Measurements from ENCODE around the gene OPN1SW. TPM values are rescaled to one million over a fixed set of nuclear protein-coding genes. Genes with fewer than 3 reads are reported as not detected.
A peak's percentile ranks its signal among the peaks of the same experiment; 100 is the strongest.

Gene OPN1SW
- total RNA-seq, 1 donor = not detected

DNA sequence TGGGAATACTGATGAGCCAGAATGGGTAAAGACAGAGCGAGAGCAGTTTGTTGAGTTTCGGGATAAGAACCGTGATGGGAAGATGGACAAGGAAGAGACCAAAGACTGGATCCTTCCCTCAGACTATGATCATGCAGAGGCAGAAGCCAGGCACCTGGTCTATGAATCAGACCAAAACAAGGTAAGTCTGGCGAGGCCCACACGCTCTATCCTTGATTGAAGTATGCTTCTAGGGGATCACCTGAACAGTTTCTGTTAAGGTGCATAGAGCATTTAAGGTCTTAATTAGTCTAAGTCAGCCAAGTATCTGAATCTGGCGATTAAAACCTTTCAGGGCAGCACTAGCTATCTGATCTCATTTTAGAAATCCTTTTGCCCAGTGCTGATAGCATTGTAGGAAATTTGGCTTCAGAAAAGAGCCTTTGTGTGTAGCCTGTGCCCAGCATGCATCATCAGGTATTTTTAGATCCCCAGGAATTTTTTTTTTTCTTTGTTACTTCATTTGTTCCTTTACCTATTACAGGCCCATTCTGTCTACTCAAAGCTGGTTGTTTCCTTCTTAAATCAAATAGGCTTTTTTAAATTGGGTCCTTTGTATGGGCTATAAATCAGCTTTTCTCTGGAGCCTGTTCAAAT, 8.0 kb downstream of the OPN1SW start:
- DNase-seq (ENCODE audit: low read depth in 2 of 3, low spot score in 2 of 3) = no peak

DNA sequence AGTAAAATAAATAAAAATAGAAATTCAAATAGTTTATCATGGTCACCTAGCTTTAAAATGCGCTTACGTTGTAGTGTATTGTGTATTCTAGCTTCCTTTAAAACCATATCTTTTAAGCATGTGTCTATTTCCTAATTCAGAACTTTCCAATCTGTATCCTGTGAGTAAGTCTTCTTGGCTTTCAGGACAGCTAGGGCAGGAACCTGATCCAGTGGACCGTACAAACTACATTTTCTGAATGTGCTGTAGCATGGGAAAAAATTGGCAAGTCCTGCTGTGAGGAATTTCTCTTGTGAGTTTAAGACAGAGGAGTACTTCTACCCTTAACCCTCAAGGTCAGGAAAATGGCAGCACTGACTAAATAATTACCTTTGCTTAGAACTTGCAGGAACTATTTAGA, 12.1 kb downstream of the OPN1SW start:
- no peak for DNase-seq (ENCODE audit: low read depth in 2 of 3, low spot score in 2 of 3)

- no peak for DNase-seq (ENCODE audit: low read depth in 2 of 3, low spot score in 2 of 3)
Observed at GRCh38 chr7:128759242-128759641, 16.4 kb downstream of the OPN1SW start.

DNA sequence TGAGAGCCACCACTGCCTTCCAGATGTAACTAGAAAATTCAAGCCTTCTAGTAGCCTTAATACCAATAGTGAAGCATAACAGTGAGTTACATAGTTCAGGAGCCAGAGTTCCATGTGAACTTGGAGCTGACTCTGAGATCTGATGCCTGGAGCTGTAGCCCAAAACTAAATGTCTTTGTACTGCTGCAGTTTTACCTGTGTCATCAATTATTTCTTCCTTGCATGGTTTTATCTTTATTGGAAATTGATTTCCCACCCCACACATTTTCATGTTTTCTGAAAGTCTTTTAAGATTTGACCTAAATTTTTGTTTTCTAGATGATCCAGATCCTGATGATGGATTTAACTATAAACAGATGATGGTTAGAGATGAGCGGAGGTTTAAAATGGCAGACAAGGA, 17.0 kb downstream of the OPN1SW start:
- no peak for DNase-seq (ENCODE audit: low read depth in 2 of 3, low spot score in 2 of 3)

GRCh38 chr7:128757203-128757602, 18.4 kb downstream of the OPN1SW start:
- DNase-seq (ENCODE audit: low read depth in 2 of 3, low spot score in 2 of 3) = no peak

DNA sequence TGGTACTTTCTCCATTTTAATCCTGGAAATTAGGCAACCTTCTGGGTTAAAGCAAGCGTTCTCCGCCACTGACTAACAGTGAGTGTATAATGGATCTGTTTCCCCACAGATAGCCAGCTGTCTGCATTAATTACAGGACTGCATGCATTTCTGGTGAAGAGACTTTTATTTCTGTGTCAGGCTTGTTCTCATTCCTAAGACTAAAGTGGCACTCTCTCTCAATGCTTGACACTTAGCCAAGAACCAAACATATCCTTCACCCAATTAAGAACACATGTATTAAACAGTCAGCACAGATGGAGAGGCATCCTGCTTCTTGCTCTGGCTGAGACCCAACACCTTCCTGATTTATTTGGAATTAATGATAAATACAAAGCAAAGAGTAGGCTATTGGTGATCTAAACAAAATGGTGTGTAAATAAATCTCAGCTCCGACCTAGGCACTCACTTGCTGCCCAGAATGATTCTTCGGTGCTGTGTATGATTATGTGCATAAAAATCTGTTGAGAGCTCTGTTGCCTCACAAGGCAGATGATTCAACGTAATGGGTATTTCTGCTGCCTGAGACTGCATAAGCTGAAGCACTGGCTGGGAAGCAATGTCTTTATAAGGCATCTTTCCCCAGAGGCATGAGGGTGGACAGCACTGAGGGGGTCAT, 19.6 kb downstream of the OPN1SW start:
- DNase-seq (ENCODE audit: low read depth in 2 of 3, low spot score in 2 of 3) = no peak

- no peak for DNase-seq (ENCODE audit: low read depth in 2 of 3, low spot score in 2 of 3)
Observed at GRCh38 chr7:128755075-128755818, 20.3 kb downstream of the OPN1SW start.

DNA sequence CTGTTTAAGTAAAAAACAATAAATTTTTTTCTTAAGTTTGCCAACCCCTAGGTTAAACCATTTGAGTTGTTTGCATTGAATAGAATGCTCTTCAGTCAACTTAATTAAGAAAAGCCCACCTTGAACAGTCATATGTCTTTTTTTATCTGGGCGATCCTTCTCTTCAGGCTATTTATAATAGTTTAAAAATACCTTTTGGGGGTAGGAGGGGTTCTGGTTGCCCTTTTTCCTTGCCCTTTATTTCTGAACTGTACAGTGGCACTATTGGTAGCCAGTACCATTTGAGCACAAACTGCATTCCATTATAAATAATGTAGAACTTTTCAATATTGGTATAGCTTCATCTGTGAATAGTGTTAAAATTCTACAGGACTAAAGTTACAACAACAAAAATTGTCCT, 23.3 kb downstream of the OPN1SW start:
- no peak for DNase-seq (ENCODE audit: low read depth in 2 of 3, low spot score in 2 of 3)

DNA sequence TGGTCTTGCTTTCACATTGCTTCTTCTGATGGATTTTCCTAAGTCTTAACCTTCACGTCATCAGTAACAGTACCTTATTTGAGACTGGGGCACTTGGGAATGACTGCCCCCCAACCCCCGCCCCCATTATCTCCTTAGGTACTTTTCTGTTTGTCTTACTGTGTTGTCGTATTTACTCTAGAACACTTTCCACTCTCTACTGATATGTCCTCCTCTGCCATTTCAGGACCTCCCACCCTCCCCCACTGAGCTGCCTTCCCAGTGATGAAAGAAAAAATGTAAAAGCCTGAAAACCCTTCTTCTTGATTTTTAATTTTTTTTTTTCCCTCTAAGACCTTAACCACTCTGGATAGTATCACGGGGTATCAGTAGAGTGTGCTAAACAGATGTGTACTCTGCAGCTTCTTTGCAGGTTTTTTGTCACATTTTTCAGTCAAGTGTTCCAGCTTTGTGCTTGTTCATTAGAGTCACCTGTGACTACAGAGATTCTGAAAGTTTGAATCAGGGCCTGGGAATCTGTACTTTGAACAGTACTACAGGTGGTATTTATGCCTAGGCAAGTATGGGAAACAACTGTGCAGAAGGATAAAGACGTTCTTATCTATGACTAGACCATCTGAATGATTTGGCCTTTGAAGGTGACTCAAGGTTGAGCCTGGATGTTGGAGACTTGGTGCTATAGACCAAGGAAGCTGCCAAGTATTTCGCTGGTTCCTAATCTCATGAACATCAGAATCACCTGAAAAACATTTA, 28.1 kb downstream of the OPN1SW start:
- DNase-seq (ENCODE audit: low read depth in 2 of 3, low spot score in 2 of 3) = no peak

GRCh38 chr7:128745706-128746105, 29.9 kb downstream of the OPN1SW start:
- no peak for DNase-seq (ENCODE audit: low read depth in 2 of 3, low spot score in 2 of 3)

DNA sequence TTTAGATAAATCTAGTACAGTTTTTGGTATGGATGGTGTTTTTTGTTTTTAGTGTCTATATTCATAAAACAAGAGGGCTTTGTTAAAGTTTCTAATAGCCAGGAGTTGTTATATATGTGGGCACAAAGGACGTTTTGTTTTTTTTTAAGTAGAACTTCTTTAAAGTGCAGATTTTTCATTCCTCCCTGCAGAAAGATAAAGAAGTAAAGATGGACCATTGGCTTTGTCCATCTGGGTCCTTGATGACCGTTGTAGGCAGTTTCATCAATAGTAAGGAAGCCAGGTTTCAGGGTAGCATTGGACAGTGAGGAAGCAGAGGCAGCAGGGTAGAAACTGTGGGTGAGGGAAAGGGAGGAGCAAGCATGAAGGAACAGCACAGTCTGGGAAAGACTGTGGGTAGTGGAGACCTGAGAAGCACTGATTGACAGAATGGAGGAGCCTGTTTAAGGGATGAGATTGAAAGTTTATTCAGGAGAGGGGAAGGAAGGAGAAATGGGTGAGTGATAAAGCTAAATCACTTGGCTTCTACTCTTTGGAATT, 31.2 kb downstream of the OPN1SW start:
- DNase-seq (ENCODE audit: low read depth in 2 of 3, low spot score in 2 of 3) = no peak

DNA sequence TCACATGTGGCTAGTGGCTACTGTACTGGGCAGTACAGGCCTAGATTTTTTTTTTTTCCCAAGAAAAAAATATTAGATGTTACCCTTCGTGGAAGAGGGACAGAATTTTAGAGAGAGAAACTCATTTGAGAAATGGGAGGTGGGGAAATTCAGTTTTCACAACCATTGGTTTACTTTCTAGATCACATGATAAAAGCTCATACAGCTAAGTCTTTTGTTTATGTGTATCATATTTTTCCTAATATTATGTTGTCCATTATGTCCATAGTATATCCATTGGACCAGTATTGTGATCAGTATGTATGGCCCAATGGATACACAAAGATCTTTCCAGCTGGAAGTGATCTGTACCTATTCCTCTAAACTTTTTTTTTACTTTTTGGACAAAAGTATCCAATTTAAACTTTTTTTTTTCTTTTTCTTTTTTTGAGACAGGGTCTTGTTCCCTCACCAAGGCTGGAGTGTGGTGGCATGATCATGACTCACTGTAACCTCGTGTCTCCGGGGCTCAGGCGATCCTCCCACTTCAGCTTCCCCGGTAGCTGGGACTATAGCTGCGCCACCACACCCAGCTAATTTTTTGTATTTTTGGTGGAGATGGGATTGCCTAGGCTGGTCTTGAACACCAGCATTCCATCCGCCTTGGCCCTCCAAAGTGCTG, 32.4 kb downstream of the OPN1SW start:
- DNase-seq (ENCODE audit: low read depth in 2 of 3, low spot score in 2 of 3) = no peak

DNA sequence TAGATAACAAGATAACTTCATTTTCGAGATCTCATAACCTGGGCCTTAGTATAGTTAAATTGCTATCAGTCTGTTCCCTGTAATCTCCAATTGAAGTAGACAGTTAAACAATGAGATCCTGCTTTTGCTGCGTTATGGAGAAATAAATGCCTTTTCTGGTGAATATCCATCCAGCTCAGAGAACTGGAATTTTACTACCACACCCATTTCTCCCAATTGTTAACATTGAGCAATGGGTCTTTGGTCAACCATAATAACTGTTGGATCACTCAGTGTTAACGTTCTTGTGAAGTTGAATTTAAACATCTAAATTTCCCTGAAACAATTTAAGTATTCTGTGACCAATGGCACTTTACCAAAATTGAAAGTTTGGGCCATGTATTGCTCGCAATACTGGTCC, 33.4 kb downstream of the OPN1SW start:
- no peak for DNase-seq (ENCODE audit: low read depth in 2 of 3, low spot score in 2 of 3)

DNA sequence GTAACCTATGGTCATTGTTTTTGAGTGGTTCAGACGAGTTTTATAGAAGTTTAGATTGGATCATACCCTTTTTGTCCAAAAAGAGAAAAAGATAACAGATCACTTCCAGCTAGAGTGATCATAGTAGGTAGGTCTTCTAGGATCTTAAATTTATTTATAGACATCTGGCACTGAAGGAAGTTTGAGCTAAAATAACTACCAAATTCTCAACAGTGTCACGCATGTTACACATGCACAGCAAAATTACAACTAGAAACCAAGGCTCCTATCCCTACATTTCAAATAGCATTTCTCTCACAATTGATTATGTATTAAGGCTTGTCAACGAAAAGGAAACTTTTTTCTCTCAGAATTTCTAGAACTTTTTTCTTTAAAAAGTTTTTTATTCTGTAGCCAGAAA, 34.1 kb downstream of the OPN1SW start:
- no peak for DNase-seq (ENCODE audit: low read depth in 2 of 3, low spot score in 2 of 3)

DNA sequence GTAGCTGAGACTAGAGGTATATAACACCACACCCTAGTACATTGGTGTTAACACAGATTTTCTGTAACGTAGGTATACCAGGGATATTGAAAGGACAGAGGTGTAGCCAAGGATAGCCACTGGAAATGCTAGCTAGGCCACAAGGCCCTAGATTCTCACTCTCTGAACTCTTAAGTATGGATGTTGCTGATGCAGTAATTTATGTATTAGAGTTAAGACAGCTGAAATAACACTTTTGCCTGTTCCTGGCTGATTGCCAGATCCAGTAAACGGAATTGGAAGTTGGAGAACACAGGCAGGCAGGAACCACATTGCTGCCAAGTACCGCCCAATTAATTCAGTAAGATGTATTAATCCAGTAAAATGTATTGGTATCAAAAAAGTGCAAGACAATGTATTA, 34.6 kb downstream of the OPN1SW start:
- no peak for DNase-seq (ENCODE audit: low read depth in 2 of 3, low spot score in 2 of 3)

- no peak for DNase-seq (ENCODE audit: low read depth in 2 of 3, low spot score in 2 of 3)
Observed at GRCh38 chr7:128739990-128740682, 35.5 kb downstream of the OPN1SW start.

GRCh38 chr7:128739048-128739962, 36.3 kb downstream of the OPN1SW start, which contains the start of gene CALU:
Gene CALU (plus strand): TSS chr7:128739359. CDS start chr7:128748584, 9,225 bp downstream.
- DNase-seq (ENCODE audit: low read depth in 2 of 3, low spot score in 2 of 3) = peak; percentile 75 to 93 (median 91)

DNA sequence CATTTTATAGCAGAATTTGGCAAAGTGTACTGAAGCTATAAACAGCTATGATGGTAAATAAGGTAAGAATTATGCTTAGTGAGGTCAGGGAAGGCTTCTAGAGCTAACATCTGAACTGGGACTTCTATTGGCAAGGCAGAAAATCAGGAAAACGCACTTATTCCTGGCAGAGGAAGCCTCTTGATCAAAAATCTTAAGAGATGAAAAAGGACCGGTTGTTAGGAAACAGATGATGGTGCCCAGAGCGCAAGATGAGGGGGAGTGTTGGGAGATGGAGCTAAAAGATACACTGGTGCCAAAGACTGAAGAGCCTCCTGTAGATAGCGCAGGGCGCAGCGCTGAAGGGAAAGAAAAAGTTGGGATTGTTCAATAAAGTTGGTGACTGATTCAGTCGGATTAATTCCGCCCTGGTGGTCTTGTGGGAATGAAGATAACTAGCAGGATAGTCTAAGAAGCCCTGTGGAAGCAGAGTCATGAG, 37.0 kb downstream of the OPN1SW start:
- peak in 1 of 3 donors; percentile 38 for DNase-seq (ENCODE audit: low read depth in 2 of 3, low spot score in 2 of 3)
